GM15510 (cell line): ENCODE data around the gene LCE1F.

Experiments used
- POLR2A ChIP-seq: IDR thresholded peaks from 3 replicates; pipeline ENCODE4 v1.6.1; 2011; ENCODE audit warnings: borderline replicate concordance; ENCODE audit not compliant: insufficient read length; ENCODE audit errors: extremely low read depth

LCE1F gene

GRCh38 chr1:152774875-152775274, at the start of gene LCE1F:
Gene LCE1F (plus strand): TSS chr1:152775140. CDS start chr1:152776372, 1,232 bp downstream.
- TF ChIP-seq POLR2A: no peak

GRCh38 chr1:152725261-152725660, 49.7 kb upstream of the LCE1F start:
- no peak for TF ChIP-seq POLR2A

GRCh38 chr1:152728986-152729385, 46.0 kb upstream of the LCE1F start:
- no peak for TF ChIP-seq POLR2A

GRCh38 chr1:152735648-152736047, 39.3 kb upstream of the LCE1F start:
- TF ChIP-seq POLR2A: no peak

GRCh38 chr1:152737997-152738396, 36.9 kb upstream of the LCE1F start:
- no peak for TF ChIP-seq POLR2A

- no peak for TF ChIP-seq POLR2A
Observed at GRCh38 chr1:152739841-152740240, 35.1 kb upstream of the LCE1F start.

GRCh38 chr1:152741656-152742055, 33.3 kb upstream of the LCE1F start:
- TF ChIP-seq POLR2A: no peak

GRCh38 chr1:152743371-152744145, 31.4 kb upstream of the LCE1F start:
- TF ChIP-seq POLR2A: no peak

- TF ChIP-seq POLR2A: no peak
Observed at GRCh38 chr1:152745289-152745704, 29.6 kb upstream of the LCE1F start.

- no peak for TF ChIP-seq POLR2A
Observed at GRCh38 chr1:152745765-152746444, 29.0 kb upstream of the LCE1F start.

GRCh38 chr1:152747831-152748230, 27.1 kb upstream of the LCE1F start:
- no peak for TF ChIP-seq POLR2A

GRCh38 chr1:152752225-152752624, 22.7 kb upstream of the LCE1F start:
- TF ChIP-seq POLR2A: no peak

- no peak for TF ChIP-seq POLR2A
Observed at GRCh38 chr1:152753586-152753985, 21.4 kb upstream of the LCE1F start.

GRCh38 chr1:152756872-152757271, 18.1 kb upstream of the LCE1F start:
- TF ChIP-seq POLR2A: no peak

GRCh38 chr1:152757747-152758146, 17.2 kb upstream of the LCE1F start, which contains the start of gene KPRP:
Gene KPRP (plus strand): TSS chr1:152758025. CDS start chr1:152759589, 1,564 bp downstream.
- no peak for TF ChIP-seq POLR2A

GRCh38 chr1:152758636-152759035, 16.3 kb upstream of the LCE1F start:
- no peak for TF ChIP-seq POLR2A
